Measurements from ENCODE around the gene PGAP3.
A peak's percentile ranks its signal among the peaks of the same experiment; 100 is the strongest.

Gene PGAP3

DNA sequence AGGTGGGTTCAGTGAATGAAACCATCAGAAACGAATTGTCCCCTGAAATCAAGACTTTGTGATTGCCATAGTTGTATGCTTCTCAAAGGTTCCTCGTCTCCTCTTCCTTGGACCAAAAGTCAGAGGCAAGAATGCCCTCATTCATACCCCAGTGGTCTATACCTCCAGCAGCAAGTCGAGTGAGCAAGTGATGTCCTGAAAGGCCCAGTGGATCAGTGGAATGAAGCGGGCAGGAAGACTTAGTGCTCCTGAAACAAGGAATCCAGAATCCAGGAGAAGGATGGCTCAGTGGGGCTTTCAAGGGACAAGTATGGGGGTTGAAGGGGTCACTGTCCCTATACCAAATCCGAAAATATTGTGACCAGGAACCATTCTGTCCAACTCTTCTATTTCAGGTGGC lies 6.7 kb upstream of the PGAP3 start:
- no peak for DNase-seq

DNA sequence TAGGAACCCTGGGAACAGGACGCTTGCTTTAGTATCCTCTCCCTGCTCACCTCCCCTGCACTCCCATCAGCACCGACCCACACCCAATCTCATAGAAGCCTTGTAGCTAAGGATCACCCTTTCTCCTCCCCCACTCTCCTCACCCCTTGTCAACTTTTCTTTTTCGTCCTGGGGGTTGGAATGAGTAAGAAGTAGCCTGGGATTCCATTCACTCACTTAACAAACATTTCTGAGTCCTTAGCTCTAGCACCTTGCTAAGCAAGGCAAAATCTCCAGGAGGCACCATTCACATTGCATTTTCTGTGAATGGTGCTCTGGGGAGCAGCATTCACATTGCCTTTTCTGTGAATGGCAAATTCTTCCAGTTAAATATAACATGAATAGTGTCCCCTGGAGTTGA lies 1.1 kb upstream of the PGAP3 start:
- DNase-seq: no peak

DNA sequence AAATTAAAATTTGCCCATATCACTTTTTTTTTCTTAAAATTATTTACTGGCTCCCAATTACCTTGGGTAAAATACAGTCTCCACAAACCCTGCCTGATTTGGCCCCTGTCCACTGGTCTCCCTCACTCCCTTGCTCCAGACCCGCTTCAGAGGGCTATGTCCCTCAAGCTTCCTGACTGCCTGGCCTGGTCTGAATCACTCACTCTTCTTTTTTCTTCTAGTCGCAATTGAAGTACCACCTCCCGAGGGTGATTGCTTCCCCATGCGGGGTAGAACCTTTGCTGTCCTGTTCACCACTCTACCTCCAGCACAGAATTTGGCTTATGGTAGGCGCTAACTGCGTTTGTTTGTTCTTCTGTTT lies 598 bp upstream of the PGAP3 start:
- no peak for DNase-seq

DNA sequence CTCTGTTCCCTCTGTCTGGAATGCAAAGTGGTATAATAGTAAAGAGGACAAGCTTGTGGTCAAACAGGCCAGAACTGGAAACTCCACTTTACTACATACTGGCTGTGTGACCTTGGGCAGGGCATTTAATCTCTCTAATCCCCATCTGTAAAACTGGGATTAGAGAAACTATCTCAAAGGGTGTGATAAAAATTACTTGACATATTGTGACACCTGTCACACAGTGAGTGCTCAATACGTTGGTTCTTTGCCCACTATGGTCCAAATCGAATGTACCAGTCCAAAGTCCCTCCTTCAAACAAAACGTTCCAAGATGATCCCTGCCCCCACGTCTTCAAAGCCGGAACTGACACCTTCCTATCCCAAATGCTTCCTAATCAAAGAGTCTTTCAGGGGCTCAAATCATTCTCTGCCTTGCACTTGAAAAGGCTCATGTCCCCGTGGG lies 734 bp downstream of the PGAP3 start:
- no peak for DNase-seq

DNA sequence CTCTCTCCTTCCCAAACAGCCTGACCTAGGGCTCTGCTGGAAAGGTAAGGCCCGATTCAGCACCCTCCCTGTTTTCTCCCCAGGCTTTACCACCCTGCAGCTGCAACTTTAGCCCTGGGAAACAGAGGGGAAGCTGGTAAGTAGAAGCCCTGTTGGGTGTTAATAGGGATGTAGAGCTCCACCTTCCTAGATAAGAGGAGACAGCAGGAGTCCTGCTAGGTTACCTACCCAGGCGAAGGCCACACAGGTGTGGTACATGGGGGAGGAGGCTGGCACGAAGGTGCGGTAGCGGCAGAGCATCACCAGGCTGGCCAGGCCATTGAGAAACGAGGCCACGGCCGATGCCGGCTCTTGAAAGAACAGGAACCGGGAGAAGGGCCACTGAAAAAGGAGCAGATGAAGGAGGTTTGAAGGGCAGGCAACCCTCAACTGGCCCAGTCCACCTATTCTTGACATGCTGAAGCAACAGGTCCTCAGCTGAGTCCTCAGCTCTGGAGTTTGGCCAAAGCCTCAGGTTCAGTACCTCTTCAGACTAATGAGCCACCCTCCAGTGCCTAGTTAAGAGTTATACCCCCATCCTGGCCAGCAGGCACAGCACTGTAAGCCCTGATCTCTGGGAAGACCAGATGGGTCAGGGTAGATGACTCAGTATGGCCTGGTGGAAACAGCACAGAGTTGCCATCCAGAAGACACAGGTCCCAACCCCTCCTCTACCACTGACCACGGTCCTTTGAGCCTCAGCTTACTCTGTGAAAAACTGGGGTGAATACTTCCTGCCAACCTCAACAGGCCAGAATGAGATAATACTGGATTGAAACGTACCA lies 3.3 kb downstream of the PGAP3 start:
- no peak for DNase-seq

DNA sequence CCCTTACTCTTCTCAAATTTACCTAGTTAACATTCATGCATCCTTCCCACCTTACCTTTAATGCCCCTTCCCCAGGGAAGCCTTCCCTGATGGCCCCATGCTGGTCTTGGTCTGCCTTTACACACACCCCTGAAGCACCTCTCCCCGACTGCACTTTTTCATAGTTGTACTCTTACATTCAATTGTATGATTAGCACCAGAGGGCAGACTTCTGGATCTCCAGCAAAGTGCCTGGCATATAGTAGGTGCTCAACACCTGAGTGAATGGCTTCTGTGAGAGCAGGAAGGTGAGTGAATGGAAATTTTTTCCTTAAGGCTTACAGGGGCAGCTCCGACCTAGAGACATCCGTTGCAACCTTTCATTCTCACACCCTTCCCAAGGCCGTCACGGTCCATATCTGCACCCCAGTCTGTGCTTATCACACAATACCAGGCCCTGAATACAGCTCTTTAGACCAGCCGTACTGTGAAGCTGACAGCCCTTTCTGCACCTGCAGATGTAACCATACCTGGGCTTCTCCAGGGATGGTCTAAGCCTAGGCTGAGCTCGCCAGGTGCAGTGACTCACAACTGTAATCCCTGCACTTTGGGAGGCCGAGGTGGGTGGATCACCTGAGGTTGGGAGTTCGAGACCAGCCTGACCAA lies 4.4 kb downstream of the PGAP3 start:
- DNase-seq: no peak

DNA sequence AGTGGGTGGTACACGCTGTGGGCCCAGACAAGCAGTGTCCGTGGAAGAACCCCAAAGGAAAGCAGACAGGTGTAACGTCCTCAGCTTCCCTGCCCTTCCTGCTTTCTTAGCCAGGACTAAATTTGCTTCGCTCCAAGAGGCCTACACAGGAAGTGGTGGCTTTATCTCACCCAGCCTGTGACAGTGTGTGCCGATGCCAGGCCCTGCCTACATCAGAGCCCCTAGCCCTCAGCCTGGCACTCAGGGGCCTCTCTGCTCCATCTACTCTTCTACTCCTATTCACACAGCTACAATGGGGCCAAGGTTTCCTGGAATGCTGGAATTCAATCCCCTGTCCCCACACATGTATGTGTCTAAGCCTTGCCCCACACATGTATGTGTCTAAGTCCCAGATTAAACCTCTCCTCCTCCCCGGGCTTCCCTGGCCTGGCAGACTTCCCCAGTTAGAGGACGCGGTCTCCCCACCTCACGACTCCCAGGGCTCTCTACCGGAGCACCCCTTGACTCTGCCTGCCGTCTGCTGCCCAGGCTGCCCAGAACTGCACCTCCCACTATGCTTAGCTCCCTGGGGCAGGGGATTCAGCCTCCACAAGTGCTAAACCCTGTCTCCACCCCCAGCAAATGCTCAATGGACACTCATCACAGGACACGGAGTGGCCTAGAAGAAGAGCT lies 8.2 kb downstream of the PGAP3 start:
- peak; percentile 43 for DNase-seq

DNA sequence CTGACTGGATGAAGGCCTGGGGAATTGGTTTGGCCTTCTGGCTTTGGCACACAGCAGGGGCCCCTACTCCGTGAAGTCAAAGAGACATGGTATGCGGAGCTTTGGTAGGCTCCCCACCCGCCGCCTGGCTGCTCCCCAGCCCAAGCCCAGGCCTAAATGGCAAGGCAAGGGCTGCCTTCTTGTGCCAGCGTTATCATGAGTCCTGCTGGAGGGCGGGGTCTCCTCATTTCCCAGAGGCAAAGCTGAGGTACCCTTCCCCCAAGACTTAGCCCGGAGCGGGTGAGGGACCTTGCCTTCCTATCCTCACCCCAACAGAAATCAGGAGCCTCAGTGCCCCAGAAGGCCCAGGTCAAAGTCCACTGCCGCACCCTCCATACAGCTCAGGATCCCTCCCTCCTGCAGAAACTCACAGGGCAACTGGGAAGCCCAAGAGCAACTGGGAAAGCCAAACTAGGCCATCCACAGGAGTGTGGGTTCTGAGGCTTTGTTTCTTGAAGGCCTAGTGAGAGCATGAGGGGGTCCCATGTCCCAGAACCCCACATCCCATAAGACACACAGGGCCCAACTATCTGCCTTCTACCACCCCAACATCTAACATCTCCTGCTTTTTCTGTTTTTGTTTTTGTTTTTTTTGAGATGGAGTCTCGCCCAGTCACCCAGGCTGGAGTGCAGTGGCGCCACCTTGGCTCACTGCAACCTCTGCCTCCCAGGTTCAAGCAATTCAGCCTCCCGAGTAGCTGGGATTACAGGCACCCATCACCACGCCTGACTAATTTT lies 9.3 kb downstream of the PGAP3 start:
- DNase-seq: no peak

DNA sequence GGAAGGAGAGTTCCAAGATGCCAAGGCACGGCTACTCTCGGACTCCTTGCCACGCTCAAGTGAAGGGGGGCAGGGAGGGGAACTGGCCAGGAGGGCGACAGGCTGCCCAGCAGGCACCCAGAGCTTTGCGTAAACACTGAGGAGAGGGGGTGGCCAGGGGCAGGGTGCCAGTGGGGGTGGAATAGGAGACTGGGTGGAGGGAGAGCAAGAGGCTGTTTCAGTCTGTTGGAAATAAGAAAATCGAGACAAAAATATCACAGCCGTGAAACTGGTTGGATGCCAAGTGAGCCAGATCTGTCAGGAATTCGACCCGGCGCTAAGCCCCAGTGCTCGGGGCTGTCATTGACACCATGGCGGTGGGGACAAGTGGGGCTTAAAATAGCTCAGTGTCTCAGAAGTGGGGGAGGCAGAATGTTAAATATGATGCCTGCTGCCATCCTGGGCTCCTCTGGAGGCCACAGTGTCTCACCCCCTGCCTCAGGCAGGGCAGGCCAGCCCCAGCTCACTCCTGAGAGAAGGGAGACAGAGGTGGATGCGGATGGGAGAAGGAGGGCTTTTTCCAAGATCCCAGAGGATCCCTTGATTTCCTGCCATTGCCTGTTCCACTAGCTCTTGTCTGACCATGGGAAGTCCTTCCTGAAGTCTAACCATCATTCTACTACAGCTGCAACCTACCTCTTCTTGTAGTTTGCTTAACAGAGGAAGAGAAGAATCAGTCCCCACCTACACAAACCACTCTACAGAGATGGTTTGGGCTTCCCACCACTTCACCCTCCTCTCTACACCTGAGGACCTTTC lies 10.1 kb downstream of the PGAP3 start:
- DNase-seq: no peak

DNA sequence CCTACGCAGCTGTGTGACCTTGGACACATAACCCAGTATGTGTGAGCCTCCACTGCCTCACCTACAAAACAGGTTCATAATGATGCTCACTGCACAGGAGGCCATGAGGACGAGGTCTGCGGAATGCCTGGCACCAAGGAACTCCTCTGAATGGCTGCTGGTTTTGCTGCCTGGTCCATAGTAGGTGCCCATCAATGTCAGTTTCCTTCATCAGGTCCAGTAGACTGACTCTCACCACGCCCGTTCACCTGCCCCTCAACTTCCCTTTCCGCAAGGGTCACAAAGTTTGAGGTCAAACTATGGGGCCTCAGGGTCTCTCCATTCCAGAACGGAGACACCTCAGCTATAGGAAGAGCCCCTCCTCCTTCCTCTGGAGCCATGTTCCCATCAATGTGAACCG lies 10.8 kb downstream of the PGAP3 start:
- DNase-seq: no peak

DNA sequence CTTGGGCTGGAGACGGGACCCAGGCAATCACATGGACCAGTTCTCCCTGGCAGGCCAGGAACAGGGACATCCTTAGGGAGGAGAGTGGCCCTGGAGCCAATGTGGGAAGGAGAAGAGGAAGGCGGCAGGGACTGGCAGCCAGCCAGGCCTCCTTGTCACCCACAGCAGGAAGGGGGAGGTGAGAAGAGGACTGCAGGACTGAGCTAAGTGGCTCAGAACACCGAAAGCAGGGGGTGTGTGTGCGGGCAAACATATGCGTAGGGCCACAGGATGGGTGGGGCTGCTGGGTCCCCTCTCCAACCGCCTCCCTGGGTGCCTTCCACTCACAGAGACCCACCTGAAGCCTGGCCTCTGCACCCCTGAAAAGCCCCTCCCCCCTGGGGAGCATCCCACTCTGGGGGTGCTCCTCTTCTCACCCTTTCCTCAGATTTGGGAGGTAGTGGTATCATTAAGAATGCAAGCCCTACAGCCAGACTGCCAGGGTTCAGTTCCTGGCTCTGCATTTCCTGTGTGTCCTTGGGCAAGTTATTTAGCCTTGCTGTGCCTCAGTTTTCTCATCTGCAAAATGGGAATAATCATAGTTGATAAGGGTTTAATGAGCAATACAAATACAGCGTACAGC lies 11.5 kb downstream of the PGAP3 start:
- peak; percentile 51 for DNase-seq

DNA sequence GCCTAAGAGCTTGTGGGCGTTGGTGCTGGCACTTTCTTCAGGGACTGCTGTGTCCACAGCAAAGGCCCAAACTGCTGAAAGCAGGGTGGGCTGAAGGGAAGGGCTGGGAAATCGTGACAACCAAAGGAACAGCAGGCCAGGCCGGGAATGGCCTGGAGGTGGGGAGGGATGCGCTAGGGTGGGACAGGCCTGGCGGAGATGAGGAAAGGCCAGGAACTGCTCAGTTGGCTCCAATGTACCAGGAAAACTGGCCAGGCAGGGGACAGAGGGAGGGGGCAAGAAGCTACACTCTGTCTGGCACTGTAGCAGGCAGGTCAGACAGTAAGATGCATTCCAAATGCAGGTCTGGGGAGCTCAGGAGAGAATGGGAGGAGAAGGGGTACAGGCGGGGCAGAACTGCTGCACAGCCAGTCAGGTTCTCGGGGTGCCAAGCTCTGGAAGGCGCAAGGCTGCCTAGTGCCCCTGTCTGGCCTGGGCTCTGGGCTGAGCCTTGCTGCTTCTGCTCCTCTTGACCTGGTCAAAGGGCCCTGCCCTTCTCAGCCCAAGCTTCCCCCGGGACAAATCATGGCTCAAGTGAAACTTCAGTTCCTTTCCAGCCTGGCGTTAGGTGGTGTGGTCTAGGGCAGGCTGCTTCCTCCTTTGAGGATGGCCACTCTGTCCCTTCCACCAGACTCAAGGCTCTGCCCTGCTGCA lies 12.3 kb downstream of the PGAP3 start:
- DNase-seq: no peak

DNA sequence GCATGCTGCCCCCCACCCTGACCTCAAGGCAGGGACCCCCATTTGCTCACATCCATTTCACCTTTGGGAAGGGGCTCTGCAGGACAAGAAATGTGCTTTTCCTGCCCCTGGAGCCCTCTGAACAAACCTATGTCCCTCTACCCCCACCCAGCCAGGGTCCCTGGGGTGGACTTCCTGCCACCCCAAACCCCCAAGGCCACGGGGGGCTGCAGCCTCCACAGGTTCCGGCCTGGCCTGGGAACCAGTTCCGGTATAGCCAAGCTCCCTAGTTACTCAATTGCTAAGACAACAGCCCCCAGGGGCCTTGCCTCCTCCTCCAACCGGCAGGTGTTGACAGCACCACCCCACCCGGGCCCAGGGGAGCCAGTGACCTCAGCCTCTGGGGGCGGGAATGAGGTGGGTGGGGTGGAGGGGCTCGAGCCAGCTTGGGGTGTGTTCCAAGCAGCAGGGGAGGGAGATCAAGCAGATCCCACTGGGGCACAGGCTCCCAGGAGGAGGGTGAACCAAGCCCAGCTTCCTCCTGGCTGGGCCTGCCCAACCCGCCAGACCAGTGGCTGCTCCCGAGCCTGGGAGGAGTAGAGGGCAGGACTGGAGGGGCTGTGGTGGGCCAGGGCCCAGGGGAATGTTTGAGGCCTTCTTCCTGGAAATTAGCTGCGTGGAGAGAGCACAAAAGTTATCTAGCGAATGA lies 13.0 kb downstream of the PGAP3 start:
- DNase-seq: no peak

DNA sequence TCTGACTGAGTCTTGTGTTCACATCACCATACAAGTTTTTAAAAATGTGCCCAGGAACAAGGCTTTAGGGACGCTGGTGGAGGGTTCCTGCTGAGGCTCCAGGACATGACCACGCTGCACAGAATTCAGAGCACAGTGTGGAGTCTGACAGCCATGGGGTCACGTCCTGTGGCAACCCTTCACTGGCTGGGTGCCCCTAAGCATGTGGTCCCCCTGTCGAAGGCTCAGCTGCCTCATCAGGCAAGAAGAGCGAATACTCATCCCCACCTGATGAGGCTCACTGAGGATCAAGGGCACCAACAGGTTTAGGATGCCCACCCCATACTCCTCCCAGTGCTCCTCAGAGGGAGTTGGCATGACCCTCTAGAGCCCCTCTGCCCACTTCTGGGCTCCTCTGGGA lies 13.7 kb downstream of the PGAP3 start:
- no peak for DNase-seq

DNA sequence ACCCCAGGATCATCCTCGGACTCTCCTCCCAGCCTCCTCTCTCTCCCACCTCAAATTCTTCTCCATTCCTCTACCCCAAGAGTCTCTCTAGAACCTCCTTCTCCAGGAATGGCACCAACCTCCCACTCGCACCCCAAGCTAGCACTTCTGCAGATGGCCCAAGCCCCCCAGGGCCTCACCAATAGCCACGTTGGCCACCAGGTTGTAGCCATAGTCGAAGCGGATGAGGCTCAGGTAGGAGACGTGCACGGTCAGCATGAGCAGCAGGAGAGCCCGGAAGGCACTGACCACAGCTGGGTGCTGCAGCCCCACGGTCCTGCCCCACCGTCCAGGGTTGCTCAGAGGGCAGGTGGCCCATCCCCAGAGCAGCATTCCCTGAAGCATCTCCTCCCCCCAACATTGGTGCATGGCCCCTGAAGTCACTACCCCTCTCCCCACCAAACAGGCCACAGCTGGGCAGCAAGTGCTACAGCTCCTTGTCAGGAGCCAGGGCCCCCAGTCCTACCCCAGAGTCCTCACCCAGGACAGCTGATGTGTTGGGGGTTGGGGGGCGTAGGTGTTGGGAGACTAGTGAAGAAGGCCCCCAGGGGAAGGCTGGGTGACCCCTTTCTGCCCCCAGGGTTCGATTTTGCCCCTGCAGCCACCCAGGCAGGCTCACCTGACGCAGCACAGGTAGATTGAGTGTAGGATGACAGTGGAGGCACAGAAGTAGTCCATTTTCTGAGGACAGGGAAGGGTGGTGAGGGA lies 14.3 kb downstream of the PGAP3 start:
- DNase-seq: no peak

DNA sequence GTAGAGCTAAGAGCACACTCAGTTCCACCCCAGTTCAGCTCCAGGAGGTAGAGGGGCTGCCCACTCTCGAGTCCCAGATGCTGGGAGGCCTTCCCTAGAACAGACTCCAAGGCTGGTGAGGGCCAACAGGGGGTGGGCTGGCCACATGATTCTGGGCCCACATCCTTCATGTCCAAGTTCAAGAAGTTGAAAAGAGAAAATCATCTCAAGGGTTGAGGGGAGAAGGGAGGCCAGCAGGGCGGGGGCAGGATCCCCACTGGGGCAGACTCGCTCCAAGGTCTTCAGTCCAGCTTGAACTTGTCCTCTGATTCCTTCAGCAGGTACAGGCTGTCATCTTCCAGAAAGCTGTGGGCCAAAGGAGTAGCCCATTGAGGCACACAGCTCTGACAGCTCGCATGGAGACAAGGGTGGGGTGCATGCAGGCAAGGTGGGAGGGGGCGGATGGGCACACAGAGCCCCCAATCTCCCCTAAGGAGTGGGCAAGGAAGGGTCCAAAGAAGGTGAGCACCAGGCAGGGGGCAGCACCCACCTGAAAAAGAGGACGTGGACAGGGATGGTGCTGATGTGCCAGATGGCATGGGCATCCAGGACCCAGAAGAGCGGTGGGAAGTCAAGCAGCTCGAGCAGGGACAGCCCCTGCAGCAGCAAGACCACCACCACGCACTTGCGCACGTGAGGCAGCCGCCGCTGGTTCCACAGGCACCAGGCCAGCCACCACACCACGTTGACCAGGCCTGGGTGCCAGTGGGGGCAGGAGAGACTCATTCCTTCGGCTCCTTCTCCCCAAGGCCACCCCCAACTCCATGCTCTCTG lies 15.1 kb downstream of the PGAP3 start:
- no peak for DNase-seq

DNA sequence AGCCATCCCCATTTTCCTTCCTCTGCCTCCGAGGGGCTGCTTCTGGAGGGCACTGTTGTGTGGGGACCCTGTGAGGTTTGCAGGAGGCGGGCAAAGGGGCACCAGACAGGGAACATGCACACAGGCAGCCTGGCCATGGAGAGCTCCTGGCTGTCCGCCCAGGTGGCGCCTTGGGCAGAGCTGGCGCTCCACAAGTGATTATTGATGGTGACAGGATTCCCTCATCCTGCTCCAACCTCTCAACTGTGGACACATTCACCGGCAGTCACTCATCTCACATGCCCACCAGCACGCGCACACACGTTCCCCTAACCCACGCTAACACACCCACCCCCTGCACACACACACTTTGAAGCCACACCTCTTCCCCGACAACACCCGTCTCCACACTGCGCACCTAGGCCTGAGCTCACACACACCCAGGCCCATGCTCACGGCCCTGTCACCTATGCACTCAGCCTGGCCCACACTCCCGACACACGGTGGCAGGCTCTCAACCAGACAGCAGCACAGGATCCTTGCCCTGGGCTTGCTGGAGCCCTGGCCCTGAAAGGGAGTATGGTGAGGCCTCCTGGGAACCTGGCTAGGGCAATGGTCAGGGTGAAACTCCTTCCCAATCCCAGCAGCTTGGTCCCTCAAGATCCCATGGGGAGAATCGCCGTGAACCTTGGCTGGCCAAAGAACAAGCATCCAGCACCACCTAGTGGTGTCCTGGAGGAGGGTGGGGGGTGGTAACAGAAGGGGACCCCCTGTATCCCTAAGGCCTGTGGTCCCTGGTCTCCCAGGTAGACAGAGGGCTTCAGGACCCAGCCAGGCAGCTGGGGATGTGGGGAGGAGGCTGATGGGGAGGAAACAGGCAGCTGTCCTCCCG lies 16.0 kb downstream of the PGAP3 start:
- DNase-seq: no peak

DNA sequence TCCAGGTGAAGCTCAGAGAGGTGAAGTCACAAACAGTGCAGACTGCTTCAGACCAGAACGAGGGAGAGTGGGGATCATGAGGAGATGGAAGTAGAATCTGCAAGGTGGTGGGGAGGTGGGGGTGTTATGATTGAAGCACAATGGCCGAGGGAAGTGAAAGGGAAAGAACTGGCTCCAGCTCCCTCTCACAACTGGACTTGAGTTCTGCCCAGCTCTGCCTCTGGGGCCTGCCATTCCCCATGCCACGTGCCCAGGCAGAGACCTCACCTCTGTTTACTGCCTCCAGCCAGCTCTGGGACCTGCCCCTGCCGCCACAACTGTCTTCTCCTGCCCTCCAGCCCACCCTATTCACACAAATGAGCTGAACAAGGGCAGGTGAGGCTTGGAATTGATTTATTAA lies 17.1 kb downstream of the PGAP3 start:
- no peak for DNase-seq

All from activated gamma-delta T cell treated with Interleukin-2 at 50 U/mL for 16 hours (primary cell).